Right atrium auricular region (tissue), 2 donors: ENCODE measurements around the gene FHIT. TPM values are rescaled to one million over a fixed set of nuclear protein-coding genes. Genes with fewer than 3 reads are reported as not detected.

Experiments used
- DNase-seq: peaks from one replicate; pipeline ENCODE4 v3.0.0-alpha.2; 2019; ENCODE audit warnings: low spot score
- H3K27ac ChIP-seq, 2 donors: fragments of 200-600 bp; sonication (generic); 1 replicate in 1 of 2; 2 replicates in 1 of 2; pipeline ENCODE4 v1.5.1; 2016 to 2019
- H3K27me3 ChIP-seq, 2 donors: fragments of 200-600 bp; sonication (generic); one replicate each; pipeline versions ENCODE4 v1.5.1 to v1.6.0; 2017 to 2019
- H3K36me3 ChIP-seq: fragments of 200-600 bp; sonication (generic); one replicate; pipeline ENCODE4 v1.5.1; 2016
- H3K4me1 ChIP-seq, 2 donors: fragments of 200-600 bp; sonication (generic); one replicate each; pipeline versions ENCODE4 v1.5.1 to v1.6.0; 2017 to 2019
- H3K4me3 ChIP-seq, 2 donors: fragments of 200-600 bp; sonication (generic); 1 replicate in 1 of 2; 2 replicates in 1 of 2; pipeline ENCODE4 v1.5.1; 2017 to 2019; ENCODE audit warnings: mild to moderate bottlenecking in 1 of 2, moderate library complexity in 1 of 2
- H3K9me3 ChIP-seq, 2 donors: fragments of 200-600 bp; sonication (generic); one replicate each; pipeline ENCODE4 v1.5.1; 2019
- total RNA-seq, 2 donors: library from RNA; depleted of rRNA; stranded (reverse); fragments of >200 nt; gene quantifications; one replicate each; pipeline ENCODE4 v1.1.0, GENCODE V29; 2016
- TF ChIP-seq, protein P1 (sequence below), 2 donors: fragments of 200-600 bp; sonication (generic); IDR thresholded peaks; one replicate each; pipeline ENCODE4 v1.5.1; 2019; ENCODE audit warnings: antibody characterized with exemption in 2 of 2

FHIT gene
- total RNA-seq, 2 donors from 2014 or later = 10.4 to 11.0 TPM

DNA sequence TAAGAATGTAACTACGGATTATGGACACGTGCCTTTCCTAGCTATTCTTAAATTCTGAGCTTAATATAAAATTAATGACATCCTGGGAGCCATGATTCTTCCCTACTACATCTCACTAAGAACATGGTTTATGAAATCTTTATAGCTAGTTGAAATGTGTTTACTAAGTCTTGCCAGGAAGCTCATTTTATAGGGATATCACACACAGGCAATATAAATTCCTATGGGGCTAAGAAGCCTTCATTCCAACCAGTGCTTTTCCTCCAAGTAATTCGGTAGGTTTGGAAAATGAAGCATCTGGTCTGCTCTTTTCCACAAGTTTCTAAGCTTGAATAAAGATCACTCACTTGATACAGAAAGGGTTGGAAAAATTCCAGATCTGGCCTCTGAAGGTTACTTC, 802.6 kb downstream of the FHIT start:
- Histone ChIP-seq H3K27me3 (no peaks in the 10 kb centered on the region), H3K4me1 (no peaks in the 10 kb centered on the region), H3K4me3 (no peak overlapping the region), H3K27ac (no peak overlapping the region), H3K9me3 (no peaks in the 10 kb centered on the region), H3K36me3 (no peaks in the 10 kb centered on the region)
- no peak for DNase-seq
- TF ChIP-seq, protein P1, sequence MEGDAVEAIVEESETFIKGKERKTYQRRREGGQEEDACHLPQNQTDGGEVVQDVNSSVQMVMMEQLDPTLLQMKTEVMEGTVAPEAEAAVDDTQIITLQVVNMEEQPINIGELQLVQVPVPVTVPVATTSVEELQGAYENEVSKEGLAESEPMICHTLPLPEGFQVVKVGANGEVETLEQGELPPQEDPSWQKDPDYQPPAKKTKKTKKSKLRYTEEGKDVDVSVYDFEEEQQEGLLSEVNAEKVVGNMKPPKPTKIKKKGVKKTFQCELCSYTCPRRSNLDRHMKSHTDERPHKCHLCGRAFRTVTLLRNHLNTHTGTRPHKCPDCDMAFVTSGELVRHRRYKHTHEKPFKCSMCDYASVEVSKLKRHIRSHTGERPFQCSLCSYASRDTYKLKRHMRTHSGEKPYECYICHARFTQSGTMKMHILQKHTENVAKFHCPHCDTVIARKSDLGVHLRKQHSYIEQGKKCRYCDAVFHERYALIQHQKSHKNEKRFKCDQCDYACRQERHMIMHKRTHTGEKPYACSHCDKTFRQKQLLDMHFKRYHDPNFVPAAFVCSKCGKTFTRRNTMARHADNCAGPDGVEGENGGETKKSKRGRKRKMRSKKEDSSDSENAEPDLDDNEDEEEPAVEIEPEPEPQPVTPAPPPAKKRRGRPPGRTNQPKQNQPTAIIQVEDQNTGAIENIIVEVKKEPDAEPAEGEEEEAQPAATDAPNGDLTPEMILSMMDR (IDR thresholded peaks at IDR 0.05) = no peak

- H3K27ac ChIP-seq = no peak overlapping the region
Measured at GRCh38 chr3:60445446-60445845, 805.8 kb downstream of the FHIT start.

DNA sequence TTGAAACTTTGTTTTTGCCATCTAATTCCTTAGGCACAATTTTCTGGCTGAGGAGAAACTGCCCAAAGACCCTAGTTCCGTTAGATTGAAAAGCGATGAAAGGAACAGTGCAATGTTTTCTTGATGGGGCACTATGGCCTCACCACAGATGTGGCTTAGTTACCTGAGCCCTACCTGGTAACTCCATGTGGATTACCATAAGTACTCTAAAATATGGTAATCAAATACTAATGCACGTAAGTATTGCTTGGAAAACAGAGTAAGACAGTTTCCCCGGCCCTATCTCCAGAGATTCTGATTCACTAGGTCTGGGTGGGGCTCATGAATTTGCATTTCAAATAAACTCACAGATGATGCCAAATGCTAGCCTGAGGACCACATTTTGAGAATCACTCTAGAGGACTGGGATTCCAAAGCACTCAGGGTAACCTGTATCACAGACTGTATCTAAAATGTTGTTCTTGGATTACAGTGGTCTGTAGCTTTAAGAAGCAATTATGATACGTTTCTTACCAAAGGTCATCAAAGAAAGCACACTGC, 806.3 kb downstream of the FHIT start:
- Histone ChIP-seq H3K36me3 (no peaks in the 10 kb centered on the region), H3K27ac (no peak overlapping the region), H3K9me3 (no peaks in the 10 kb centered on the region), H3K27me3 (no peaks in the 10 kb centered on the region), H3K4me3 (no peak overlapping the region), H3K4me1 (no peaks in the 10 kb centered on the region)
- TF ChIP-seq, protein P1 (IDR thresholded peaks at IDR 0.05) = no peak
- DNase-seq = no peak

More at GRCh38 chr3:60445446-60445845, 805.8 kb downstream of the FHIT start:
- Histone ChIP-seq H3K27me3 (no peaks in the 10 kb centered on the region), H3K4me1 (no peaks in the 10 kb centered on the region), H3K9me3 (no peaks in the 10 kb centered on the region), H3K4me3 (no peak overlapping the region), H3K36me3 (no peaks in the 10 kb centered on the region)
- DNase-seq = no peak
- TF ChIP-seq, protein P1 (IDR thresholded peaks at IDR 0.05) = no peak

DNA sequence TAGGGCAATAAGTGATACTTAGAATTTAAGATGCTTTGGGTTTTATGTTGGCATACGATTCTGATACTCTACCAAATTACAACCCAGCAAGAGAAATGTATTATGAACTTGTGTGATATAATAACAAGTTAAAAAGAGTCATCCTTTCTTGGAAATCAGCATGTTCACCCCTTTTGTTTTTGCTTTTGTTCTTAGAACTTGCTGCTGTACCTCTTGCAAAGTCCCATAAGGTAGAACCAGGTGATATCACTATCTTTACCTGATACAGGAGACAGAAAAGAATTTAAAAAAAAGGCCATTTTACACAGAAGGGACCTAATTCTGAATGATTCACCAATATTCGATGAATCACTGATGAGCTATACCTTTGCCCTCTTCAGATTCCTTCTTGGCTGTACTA, 810.4 kb downstream of the FHIT start:
- H3K9me3 ChIP-seq = no peaks in the 10 kb centered on the region
- H3K27me3 ChIP-seq = no peaks in the 10 kb centered on the region
- H3K4me1 ChIP-seq = no peaks in the 10 kb centered on the region
- no peaks in the 10 kb centered on the region for H3K36me3 ChIP-seq
- DNase-seq = no peak
- TF ChIP-seq, protein P1 (IDR thresholded peaks at IDR 0.05) = no peak
- no peak overlapping the region for H3K27ac ChIP-seq
- H3K4me3 ChIP-seq = no peak overlapping the region

GRCh38 chr3:60435941-60436650, 815.2 kb downstream of the FHIT start:
- Histone ChIP-seq H3K9me3 (no peaks in the 10 kb centered on the region), H3K4me3 (no peak overlapping the region), H3K27ac (no peak overlapping the region), H3K27me3 (no peaks in the 10 kb centered on the region), H3K4me1 (no peaks in the 10 kb centered on the region), H3K36me3 (no peaks in the 10 kb centered on the region)
- DNase-seq = no peak
- TF ChIP-seq, protein P1 (IDR thresholded peaks at IDR 0.05) = no peak
